ENCODE data around the gene FANCE.
"Not testable (repeated sequence)": the region's sequence is repeated elsewhere in the genome, so short reads cannot be mapped to it uniquely, and the experiment has no call there.

The FANCE gene

DNA sequence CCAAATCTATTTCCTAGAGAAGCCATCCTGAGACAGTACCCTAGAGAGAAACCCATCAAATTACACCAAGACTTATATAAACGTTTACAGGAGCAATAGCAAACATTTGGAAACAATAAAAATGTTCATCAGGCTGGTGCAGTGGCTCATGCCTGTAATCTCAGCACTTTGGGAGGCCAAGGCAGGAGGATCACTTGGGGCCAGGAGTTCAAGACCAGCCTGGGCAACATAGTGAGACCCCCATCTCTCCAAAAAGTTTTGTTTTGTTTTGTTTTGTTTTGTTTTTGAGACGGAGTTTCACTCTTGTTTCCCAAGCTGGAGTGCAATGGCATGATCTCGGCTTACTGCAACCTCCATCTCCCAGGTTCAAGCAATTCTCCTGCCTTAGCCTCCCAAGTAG, 19.4 kb upstream of the FANCE start:
- DNase-seq, result not testable (repeated sequence)

DNA sequence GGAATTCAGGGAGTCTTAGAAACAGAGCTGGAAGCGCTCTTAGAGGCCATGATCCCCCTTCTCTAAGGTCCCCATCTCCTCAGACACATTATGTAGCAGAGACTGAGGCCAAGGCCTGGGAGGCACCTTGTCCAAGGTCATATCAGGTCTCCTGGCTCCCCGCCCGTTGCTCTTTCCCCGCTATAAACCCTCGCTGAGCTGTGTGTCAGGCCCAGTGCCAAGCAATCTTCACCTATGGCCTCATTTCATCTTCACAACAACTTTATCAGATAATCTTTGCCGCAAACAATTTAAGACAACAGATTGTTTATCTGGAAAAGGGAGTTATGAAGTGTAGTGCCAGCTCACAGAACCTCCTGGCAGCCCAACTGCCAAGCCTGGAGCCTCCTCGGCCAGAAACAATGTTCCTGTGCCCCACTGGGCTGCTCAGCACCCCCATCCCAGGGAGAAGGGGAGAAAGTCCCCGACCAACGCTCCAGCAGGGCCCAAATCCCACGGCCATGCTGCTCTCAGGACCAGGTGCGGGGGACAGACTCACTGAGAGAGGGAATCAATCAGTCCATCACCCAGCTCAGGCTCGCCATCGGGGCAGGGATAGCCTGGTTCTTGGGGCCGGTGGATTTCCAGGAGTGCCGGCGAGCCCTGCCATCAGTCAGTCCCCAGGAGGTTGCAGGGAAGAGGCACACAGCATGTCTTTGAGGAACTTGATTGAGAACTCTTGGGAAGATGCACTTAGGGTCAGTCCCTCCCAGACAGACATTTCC, 16.9 kb upstream of the FANCE start:
- DNase-seq, result no peak

DNA sequence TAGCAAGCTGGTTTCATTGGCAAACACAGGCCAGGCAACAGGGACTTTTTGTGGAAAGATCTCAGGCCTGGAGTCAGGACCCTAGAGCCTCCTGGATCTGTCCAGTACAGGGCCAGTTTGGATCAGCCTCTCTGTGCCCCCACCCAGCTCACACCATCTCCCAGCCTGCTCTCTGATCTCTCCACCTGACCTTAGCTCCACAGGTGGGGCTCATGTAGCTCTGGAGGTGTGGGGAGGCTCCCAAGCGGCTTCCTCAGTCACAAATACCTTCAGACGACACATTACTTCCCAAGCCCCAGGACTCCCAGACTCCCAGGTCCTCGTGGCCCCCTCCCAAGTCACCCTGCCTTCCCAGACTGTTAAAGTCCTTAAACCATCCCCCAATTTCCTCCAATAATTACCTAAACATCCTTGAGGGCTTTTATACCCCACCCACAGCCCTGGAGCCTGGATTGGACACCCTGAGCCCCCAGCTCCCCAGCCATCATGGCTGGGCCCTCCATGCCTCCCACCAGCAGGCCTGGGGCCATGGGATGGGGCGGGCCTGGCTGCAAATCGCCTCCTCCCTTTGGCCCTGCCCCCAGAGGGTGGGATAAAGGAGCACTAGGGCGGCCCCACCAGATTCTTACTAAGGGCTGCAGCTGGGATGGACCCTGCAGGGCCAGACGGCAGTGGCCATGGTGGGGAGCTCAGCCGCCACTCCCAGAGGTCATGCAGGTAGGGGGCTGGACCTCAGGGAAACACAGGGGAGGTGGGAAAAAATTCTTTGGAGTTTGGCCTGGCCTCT, 15.9 kb upstream of the FANCE start:
- no peak for DNase-seq

DNA sequence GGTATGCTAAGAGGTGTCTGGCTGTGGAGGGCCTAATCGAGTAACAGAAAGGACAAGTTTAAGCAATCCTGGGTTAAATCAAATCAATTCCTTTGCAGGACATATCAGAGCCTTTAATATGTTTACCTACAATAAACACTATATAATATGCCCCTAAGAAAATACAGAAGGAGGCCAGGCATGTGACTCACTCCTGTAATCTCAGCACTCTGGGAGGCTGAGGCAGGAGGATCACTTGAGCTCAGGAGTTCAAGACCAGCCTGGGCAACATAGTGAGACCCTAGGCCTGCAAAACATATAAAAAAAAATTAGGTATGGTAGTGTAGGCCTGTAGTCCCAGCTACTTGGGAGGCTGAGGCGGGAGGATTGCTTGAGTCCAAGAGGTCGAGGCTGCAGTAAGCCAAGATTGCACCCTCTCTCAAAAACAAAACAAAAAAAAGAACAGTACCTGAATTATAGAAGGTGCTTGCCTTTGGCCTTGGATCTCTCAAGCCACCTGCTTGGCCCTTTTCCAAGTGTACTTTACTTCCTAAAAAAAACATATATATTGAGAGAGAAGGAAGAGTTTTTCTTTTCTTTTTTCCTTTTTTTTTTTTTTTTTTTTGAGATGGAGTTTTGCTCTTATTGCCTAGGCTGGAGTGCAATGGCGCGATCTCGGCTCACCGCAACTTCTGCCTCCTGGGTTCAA, 13.6 kb upstream of the FANCE start:
- not testable (repeated sequence) for DNase-seq

DNA sequence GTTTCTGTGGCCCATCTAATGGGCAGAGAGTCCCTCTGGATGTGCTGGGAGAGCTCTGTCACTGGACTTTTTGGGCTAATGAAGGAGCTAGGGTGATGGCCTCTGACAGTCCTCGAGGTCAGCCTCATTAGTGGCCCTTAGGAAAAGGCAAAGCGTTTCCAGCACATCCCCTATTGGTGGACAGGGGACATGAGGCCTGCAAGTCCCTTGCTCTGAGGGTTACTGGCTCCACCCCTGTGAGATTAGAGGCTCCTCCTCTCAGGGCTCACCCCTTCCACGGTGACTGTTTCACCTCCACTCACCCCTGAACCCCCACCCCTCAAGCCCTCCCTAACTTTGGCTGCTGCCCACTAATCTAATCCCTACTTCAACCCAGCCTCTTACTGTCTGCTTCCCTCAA, 12.8 kb upstream of the FANCE start:
- DNase-seq, result no peak

DNA sequence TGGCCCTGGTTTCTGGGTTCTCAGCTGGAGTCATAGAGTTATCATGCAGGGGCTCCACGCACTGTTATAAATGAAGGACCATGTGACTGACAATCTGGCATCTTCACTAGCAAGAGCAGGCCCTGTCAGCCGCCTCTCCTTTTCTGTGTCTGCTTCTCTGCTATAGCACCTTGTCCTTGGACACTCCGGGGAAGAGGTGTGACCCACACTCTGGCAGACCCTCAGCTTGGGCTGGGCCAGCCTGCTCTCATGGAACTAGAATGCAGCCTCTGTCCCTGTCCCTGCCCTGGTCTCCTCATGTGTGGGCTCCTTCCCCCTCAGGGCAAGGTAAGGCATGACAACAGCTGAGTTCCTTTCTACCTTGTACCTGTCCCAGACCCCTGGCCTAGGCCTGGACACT, 10.9 kb upstream of the FANCE start:
- DNase-seq, result no peak

DNA sequence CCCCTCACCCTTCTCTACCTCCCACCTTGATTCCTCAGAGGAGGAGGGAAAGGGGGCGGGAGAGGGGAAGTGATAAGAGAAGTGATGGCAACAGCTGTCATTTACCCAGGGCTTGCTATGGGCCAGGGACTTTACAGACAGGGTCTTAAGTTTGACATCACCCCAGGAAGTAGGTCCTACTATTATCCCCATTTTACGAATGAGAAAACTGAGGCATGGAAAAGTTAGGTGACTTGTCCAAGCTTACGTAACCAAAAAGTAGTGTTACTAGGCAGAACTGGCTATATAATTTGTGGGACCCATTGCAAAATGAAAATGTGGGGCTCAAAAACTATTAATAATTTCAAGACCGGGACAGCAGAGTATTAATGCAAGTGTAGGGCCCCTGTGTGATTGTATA, 10.5 kb upstream of the FANCE start:
- no peak for DNase-seq

DNA sequence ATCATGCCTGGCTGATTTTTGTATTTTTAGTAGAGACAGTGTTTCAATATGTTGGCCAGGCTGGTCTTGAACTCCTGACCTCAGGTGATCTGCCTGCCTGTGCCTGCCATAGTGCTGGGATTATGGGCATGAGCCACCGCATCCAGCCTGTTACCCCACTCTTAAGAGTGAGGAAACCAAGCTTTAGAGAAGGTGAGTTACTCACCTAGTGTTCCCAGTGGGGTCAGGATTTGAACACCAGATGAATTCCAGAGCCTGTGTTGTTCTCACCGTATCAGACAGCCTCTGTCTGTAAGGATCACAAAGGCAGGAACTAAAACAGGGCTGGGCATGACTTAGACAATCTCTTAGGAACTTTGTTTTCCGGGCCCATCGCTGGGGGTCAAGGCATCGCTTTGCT, 9.4 kb upstream of the FANCE start:
- DNase-seq, result no peak

DNA sequence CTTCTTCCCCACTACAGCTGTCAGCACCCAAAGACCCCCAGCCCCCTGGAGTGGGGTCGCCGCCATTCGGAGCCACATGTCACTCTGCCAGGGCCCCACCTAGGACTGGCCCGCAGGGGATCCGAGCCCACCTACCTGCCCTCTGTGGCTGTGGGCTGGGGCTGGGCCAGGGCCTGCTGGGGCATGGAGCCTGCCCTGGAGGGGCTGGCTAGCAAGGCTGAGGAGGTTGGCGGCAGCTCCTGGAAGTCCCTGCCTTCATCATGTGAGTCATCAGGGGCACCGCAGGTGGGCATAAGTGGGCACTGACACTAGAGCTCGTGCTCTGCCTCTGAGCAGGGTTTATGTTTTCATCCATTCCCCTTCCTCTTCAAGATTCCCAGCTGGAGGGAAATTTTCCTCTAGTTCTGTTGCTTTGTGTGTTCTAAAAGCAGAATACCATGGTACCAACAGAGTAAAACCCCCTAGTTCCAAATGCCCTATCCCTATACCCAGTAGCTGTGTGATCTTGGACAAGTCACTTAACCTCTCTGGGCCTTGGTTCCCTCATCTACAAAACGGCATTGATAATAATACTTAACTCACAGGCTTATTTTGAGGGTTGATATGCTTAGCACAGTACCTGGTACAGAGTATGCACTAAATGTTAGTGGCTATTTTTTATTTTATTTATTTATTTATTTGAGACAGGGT, 8.7 kb upstream of the FANCE start:
- no peak for DNase-seq

DNA sequence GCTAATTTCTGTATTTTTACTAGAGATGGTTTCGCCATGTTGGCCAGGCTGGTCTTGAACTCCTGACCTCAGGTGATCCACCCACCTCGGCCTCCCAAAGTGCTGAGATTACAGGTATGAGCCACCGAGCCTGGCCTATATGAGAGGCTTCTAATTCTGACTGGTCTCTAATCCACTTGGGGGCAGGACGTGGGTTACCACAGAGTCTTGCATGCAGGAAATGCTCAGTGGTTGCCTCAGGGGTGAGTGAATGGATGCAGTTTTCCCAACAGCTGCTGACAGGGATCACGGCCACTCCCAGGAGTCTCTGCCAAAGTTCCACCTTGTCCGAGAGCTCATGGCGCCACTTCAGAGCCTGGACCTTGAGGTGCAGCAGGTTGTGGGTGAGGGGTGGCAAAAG, 6.4 kb upstream of the FANCE start:
- DNase-seq, result no peak

DNA sequence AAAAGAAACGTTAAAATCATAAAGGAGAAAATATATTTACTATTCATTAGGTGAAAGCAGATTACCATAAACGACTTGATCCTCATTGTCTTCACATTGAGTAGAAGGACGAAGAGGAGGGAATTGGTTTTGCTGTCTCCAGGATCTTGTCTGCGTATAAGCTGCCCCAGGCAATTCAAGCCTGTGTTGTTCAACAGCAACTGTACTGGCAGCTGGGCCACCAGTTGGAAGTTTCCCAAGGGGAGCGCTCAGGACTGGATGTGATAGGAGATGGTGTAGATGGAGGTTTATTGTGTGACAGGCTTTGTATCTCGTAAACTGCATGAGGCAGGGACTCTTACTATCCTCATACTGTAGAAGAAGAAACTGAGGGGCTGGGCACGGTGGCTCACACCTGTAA, 3.9 kb upstream of the FANCE start:
- no peak for DNase-seq

DNA sequence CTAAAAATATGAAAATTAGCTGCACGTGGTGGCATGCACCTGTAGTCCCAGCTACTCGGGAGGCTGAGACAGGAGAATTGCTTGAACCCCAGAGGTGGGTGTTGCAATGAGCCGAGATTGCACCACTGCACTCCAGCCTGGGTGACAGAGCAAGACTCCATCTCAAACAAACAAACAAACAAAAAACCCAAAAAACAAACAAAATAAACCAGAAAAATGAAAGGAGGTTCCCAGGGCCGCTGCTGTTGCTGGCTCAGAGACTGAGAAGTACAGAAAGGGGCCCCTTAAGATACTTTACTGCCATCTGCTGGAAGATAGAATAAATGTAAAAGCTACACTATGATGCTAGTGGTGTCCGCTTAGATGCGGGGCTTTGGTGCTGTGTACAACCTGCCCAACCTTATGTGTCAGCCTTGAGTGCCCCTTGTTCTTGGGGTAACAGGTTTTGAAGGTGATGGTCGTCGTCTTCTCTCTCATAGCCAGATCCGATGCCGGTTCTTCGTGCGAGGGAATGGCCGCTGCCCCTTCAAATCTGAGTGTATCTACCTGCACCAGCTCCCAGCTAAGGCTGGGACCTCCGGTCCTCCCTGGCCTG, 2.8 kb upstream of the FANCE start:
- DNase-seq, result peak; percentile 27

DNA sequence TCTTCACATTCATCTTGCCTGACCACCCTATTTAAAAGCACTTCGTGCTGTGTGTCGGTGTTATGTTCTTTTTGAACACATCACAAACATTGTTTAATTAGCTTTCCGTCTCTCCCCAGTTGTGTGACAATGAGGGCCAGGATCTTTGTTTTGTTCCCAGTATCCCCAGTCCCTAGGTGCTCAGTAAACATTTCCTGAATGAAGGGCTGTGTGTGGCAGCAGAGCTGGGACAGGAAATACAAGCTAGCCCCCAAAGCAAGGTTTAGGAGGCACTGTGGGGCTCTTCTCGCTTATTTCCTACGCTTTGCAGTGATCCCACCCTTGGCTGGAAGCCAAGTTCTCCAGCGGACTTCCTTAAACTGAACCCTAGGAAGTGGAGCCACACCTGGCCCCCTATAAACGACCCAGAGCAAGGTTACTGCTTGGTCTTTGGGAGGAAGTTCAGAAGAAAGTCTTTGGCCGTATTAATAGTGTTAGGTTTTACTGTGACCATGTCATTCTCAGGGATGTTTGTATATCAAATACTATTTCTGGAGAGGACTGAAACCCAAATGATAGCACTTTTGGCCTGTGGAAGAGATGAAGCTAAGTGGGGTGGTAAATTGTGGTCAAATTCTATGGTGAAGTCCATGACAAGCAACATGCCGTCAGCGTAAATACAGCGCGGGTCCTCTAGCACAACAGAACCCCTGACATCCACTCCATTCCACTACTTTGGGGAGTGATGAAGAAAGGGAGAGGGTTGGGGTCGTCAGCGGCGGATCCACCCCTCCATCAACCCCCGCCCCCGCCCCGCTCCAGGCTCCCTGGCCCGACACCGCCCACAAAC, 570 bp upstream of the FANCE start:
- DNase-seq, result no peak

DNA sequence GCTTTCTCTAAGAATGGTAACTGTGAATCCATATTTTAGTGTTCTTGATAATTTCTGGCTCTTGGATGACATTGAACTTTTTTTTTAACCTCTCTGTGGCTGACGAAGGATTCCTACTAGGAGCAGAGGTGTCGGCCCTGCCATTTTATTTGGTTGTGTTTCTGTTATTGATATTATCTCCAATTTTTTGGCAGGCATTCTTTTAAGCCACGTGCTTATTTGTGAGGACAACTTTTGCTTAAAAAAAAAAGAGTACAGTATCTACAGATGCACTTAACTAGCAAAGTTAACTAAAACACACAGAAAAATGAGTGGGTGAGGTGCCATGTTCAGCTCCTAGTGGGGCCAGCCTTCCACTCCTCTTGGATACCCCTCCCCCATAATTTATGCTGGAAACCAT, 1.1 kb downstream of the FANCE start:
- no peak for DNase-seq

DNA sequence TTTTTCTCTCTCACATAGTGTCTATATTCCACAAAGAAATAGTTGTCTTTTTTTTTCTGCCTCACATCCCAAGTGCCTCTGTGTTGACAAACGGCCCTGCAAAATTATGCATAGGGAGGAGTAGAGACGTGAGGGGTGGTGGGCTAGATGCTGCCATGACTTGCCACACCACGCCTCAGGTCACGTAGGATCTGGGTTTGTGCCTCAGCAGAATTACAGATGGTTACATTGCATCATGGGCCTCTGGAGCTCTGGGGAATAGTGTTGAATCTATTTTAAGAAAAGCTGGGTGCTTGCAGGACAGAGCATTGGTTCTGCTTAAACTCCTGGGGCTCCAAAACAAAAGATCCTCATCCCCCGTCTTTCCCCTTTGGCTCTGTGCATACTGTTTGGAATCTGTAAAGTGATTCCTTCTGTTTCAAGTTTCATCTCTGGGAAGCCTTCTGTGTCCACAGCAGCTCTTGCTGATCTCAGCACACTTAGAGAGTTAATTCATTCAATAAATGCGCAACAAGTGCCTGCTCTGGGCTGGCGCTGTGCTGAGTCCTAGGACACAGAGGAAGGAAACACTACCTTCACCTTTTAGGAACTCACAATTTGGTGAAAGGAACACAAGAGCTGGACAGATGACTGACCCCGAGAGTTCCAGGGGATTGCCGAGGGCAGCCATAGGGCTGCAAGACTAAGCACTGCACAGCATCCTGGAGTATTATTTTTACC, 2.4 kb downstream of the FANCE start:
- no peak for DNase-seq

DNA sequence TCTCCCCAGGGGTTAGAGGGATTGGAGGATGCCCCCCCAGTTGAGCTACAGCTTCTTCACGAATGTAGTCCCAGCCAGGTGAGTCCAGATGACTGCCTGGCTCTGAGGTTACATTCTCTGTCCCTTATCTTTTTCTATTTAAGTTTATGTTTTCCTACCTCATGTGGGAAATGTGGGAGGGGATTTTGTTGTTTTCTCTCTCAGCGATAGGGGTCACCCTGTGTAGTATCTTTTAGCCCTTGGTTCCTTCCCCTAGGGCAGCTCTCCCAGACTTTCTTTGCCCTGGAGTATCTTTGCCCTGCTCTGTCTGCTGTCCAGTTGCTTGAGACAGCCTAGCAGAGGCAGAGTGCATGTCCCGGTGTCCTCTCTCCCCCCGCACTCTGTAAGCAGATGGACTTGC, 5.8 kb downstream of the FANCE start:
- DNase-seq, result no peak

DNA sequence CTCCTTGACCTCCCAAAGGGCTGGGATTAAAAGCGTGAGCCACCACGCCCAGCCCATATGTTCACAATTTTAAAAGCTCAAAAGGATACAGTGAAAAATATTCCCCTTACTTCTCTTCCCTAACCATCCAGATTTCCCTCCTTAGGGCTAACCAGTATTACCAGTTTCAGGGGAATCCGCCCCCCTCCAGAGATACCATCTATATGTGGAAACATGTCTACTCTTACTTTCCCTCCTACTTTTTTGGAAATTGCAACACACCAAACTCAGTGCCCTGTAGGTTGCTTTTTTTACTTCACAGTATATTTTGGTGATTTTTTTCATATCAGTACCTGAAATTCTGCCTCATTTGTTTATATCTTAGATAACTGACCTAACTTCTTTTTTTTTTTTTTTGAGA, 9.1 kb downstream of the FANCE start:
- DNase-seq, result no peak

DNA sequence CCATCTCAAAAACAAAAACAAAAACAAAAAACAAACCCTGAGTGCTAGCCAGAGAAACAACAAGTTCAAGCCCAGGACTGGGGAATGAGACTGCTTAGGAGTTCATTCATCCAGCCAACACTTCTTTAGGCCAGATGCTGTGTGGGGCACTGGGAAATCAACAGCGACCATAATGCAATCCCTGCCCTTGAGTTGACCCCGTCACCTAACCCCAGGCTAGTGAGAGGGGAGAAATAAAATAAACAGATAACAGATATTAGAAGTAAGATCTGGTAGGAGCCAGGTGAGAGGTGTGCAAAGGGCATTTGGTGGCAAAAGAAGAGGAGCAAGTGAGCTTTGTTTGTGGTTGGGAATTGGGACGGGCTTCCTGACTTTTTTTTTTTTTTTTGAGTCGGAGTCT, 11.2 kb downstream of the FANCE start:
- DNase-seq, result no peak

DNA sequence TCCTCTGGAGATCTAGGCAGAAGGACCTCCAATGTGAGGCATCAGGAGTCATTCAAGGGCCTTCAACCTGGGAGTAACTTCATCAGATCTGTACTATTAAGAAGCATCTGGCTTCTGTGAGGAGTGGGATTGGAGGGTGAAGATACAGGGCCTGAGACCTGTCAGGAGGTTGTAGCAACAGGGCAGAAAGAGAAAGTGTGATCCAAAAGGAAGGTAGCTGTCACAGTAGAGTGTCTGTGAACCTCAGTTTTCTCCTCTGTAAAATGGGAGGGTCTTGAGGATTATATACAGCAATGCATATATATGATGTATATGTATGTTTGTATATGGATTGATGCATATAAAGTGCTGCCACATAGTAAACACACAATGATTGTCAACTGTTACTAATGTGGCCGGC, 13.5 kb downstream of the FANCE start:
- no peak for DNase-seq

DNA sequence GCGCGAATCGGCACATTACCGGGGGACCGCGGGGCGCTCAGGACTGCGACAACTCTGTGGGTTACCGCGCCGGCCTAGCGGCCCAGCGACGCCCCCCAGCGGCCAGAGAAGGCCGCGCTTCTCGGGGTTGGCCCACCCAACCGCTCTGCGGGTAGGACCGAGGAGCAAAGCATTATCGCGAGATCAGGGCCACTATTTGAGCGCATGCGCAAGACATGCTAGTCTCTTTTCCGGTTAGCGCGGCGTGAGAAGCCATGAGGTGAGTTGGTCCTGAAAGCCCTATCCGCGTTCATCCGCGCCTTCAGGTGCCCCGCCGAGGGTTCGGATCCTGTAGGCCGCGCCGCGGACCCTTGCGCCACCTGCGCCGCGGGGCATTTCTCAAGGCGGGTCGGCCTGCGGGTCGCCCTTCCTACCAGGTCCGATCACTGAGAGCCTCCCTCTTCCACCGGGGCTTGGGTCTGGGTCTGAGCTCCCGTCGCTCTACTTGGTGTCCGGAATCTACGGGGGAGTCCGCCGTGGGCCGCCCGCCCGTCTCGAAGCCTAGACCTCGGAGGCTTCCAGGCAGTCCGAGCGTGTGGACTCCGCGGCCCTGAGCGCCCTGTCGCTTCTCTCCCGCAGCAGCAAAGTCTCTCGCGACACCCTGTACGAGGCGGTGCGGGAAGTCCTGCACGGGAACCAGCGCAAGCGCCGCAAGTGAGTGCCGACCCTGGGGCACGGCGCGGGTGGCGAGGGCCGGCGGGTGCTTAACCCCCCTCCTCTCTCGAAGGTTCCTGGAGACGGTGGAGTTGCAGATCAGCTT, 16.2 kb downstream of the FANCE start, which contains the start of gene RPL10A:
Gene RPL10A (plus strand): TSS at position 221 of the 799 bp plus-strand sequence. CDS start 34 bp downstream, at position 255.
- peak; percentile 95 for DNase-seq
